HL-60 (cell line): ENCODE data around the gene RHEBL1.

Experiments used
- GABPA ChIP-seq: IDR thresholded peaks from 2 replicates; pipeline ENCODE4 v1.6.1; 2012; ENCODE audit warnings: low read depth
- POLR2AphosphoS5 ChIP-seq: IDR thresholded peaks from 2 replicates; pipeline ENCODE4 v1.6.1; 2012; ENCODE audit warnings: low read depth
- SPI1 ChIP-seq: IDR thresholded peaks from 2 replicates; pipeline ENCODE4 v1.6.1; 2012; ENCODE audit warnings: low read depth, mild to moderate bottlenecking, borderline replicate concordance
- TF ChIP-seq, protein P1 (sequence below): IDR thresholded peaks from one replicate; pipeline ENCODE4 v1.5.1; 2011; ENCODE audit warnings: low read length, control low read depth, inconsistent platforms; ENCODE audit not compliant: insufficient read depth

- TF ChIP-seq, protein P1, sequence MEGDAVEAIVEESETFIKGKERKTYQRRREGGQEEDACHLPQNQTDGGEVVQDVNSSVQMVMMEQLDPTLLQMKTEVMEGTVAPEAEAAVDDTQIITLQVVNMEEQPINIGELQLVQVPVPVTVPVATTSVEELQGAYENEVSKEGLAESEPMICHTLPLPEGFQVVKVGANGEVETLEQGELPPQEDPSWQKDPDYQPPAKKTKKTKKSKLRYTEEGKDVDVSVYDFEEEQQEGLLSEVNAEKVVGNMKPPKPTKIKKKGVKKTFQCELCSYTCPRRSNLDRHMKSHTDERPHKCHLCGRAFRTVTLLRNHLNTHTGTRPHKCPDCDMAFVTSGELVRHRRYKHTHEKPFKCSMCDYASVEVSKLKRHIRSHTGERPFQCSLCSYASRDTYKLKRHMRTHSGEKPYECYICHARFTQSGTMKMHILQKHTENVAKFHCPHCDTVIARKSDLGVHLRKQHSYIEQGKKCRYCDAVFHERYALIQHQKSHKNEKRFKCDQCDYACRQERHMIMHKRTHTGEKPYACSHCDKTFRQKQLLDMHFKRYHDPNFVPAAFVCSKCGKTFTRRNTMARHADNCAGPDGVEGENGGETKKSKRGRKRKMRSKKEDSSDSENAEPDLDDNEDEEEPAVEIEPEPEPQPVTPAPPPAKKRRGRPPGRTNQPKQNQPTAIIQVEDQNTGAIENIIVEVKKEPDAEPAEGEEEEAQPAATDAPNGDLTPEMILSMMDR: peak; percentile 29
- TF ChIP-seq GABPA (no peak), SPI1 (no peak), POLR2AphosphoS5 (no peak)
Measured at GRCh38 chr12:49089821-49090773, 20.3 kb upstream of the RHEBL1 start.
